Fibroblast of villous mesenchyme (primary cell): ENCODE data around the gene PCSK2. TPM values are rescaled to one million over a fixed set of nuclear protein-coding genes. Genes with fewer than 3 reads are reported as not detected.

Source experiments
- DNase-seq: peaks from one replicate; pipeline ENCODE4 v3.0.0-alpha.2; 2010; ENCODE audit warnings: low read depth
- H3K4me3 ChIP-seq: 2 replicates; pipeline ENCODE4 v1.5.1; 2011; ENCODE audit warnings: low read depth, mild to moderate bottlenecking, low read length
- CTCF ChIP-seq: IDR thresholded peaks from 2 replicates; pipeline ENCODE4 v1.5.1; 2012; ENCODE audit warnings: low read depth, mild to moderate bottlenecking, low read length; ENCODE audit not compliant: insufficient read depth
- small RNA-seq: library from RNA; depleted of rRNA; stranded (forward); fragments of <200 nt; gene quantifications from one replicate; pipeline ENCODE3, GENCODE V24; 2012
- total RNA-seq: library from RNA; depleted of rRNA; stranded (reverse); fragments of >200 nt; gene quantifications from 2 replicates; pipeline ENCODE4 v1.2.3, GENCODE V29; 2012

Gene PCSK2
- total RNA-seq, 1 donor = not detected

- no peak for DNase-seq
- H3K4me3 ChIP-seq = no peak overlapping the region
- no peak for TF ChIP-seq CTCF
Measured at GRCh38 chr20:17529586-17529985, 302.7 kb downstream of the PCSK2 start.

- no peak overlapping the region for H3K4me3 ChIP-seq
- DNase-seq = no peak
- no peak for TF ChIP-seq CTCF
Measured at GRCh38 chr20:17530153-17530552, 303.3 kb downstream of the PCSK2 start.

- DNase-seq = peak; percentile 55
- peak within 1 kb of the TSS; percentile 54 for H3K4me3 ChIP-seq
- TF ChIP-seq CTCF = no peak
Measured at GRCh38 chr20:17530716-17531664, 304.1 kb downstream of the PCSK2 start, which contains the start of gene BFSP1. Gene BFSP1, minus strand, starts transcription at chr20:17531379. Its CDS starts 50 bp downstream, at chr20:17531329.

GRCh38 chr20:17531665-17532025, 304.8 kb downstream of the PCSK2 start:
- no peak for DNase-seq
- TF ChIP-seq CTCF = no peak
- peak overlapping the region; percentile 54 for H3K4me3 ChIP-seq

- TF ChIP-seq CTCF = no peak
- H3K4me3 ChIP-seq = no peak overlapping the region
- DNase-seq = peak; percentile 58
Measured at GRCh38 chr20:17533396-17533795, 306.6 kb downstream of the PCSK2 start.

- no peak for DNase-seq
- TF ChIP-seq CTCF = no peak
- H3K4me3 ChIP-seq = no peak overlapping the region
Measured at GRCh38 chr20:17534077-17534476, 307.2 kb downstream of the PCSK2 start.

Small RNAs within 50 kb of the gene (small RNA-seq; reads per million reads assigned to genes)
- gene AL359511.1 = not detected
- gene RNU1-131P = not detected
- gene RNU6-27P = not detected
